ENCODE measurements around the gene ANXA8L1.
"Not testable (repeated sequence)": the region's sequence is repeated elsewhere in the genome, so short reads cannot be mapped to it uniquely, and the experiment has no call there.

- TF ChIP-seq CTCF (IDR thresholded peaks at IDR 0.05); EZH2 (IDR thresholded peaks at IDR 0.05; ENCODE audit: borderline replicate concordance, insufficient read depth, low read depth, low read length, poor library complexity, severe bottlenecking): not testable (repeated sequence)
Observed at GRCh38 chr10:46391422-46391821, 15.8 kb downstream of the ANXA8L1 start.

All from B cell (primary cell).